Thyroid gland (tissue), 4 donors: ENCODE results near the gene GPR158. TPM values are rescaled to one million over a fixed set of nuclear protein-coding genes. Genes with fewer than 3 reads are reported as not detected.

Source experiments
- DNase-seq, 2 donors: peaks; one replicate each; pipeline ENCODE4 v3.0.0-alpha.2; 2019
- H3K27ac ChIP-seq, 3 donors: fragments of 200-600 bp; sonication (generic); 1 replicate in 2 of 3; 2 replicates in 1 of 3; pipeline ENCODE4 v1.5.1; 2016 to 2019; ENCODE audit warnings: mild to moderate bottlenecking in 1 of 3, moderate library complexity in 1 of 3
- H3K27me3 ChIP-seq: fragments of 200-600 bp; sonication (generic); one replicate; pipeline ENCODE4 v1.5.1; 2019
- H3K36me3 ChIP-seq, 2 donors: fragments of 200-600 bp; sonication (generic); one replicate each; pipeline ENCODE4 v1.5.1; 2016 to 2019
- H3K4me1 ChIP-seq, 2 donors: fragments of 200-600 bp; sonication (generic); one replicate each; pipeline ENCODE4 v1.5.1; 2017 to 2019
- H3K4me3 ChIP-seq, 3 donors: fragments of 200-600 bp; sonication (generic); replicated peaks in 1 of 3; 1 replicate in 2 of 3; 2 replicates in 1 of 3; pipeline ENCODE4 v1.5.1; 2016; ENCODE audit warnings: mild to moderate bottlenecking in 1 of 3
- H3K9me3 ChIP-seq: fragments of 200-600 bp; sonication (generic); one replicate; pipeline ENCODE4 v1.5.1; 2017
- POLR2A ChIP-seq, 2 donors: fragments of 450-650 bp; IDR thresholded peaks; one replicate each; pipeline ENCODE4 v1.6.1; 2017; ENCODE audit warnings: antibody characterized with exemption in 2 of 2, mild to moderate bottlenecking in 2 of 2, moderate library complexity in 1 of 2
- WGBS, 2 donors: methylation state at CpG; one replicate each; pipeline ENCODE4 v1.1.5; 2017; 5-methylcytosine and 5-hydroxymethylcytosine counted together
- intact Hi-C: fragments of 100-400 bp; cut with DNase I; formaldehyde crosslinking; loops from one replicate; pipeline ENCODE4 v1.15.1; 2023
- total RNA-seq, 4 donors: library from RNA; depleted of rRNA; stranded (reverse); fragments of >200 nt; gene quantifications; one replicate each; pipeline ENCODE4 v1.2.3, GENCODE V29; 2016
- TF ChIP-seq, protein P1 (sequence below), 6 experiments: fragments of 200-600 bp in 3 of 6; fragments of 450-650 bp in 3 of 6; sonication (generic) in 3 of 6; IDR thresholded peaks; one replicate each; pipeline ENCODE4 v1.5.1; 2016 to 2019; ENCODE audit warnings: antibody characterized with exemption in 6 of 6, mild to moderate bottlenecking in 2 of 6, inconsistent platforms in 1 of 6, moderate library complexity in 1 of 6

Gene GPR158
- total RNA-seq, 4 donors from 2014 or later = 0.13 to 1.9 (median 1.2) TPM

DNA sequence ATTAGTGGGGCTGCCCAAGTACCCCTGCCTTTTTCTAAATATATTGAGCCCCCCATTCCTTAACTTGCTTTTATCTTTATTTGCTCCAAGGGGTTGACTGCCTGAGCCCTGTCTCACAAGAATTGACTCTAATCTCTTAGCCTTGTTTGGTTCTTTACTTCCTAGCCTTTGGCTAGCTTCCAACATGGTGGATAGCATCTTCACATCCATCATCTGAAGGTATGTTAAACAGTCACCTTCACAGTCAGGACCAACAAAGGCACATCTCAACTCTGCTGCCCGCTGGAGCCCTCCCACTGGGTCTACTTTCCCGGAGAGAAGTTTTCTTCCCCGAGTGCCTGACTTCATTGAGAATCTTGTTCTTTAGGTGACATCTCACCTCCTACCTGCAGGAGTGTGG is 329.5 kb downstream of the GPR158 start:
- no peak for DNase-seq
- H3K4me3 ChIP-seq = no peak overlapping the region
- intact Hi-C loops = no loop called here
- H3K36me3 ChIP-seq = no peaks in the 10 kb centered on the region
- H3K9me3 ChIP-seq = no peaks in the 10 kb centered on the region
- 70 to 86% methylated on average over 3 of the region's 3 CpGs for WGBS, 2 donors
- no peaks in the 10 kb centered on the region for H3K4me1 ChIP-seq
- H3K27me3 ChIP-seq = no peaks in the 10 kb centered on the region
- no peak overlapping the region for H3K27ac ChIP-seq
- TF ChIP-seq POLR2A (IDR thresholded peaks at IDR 0.05) = no peak
- TF ChIP-seq, protein P1, sequence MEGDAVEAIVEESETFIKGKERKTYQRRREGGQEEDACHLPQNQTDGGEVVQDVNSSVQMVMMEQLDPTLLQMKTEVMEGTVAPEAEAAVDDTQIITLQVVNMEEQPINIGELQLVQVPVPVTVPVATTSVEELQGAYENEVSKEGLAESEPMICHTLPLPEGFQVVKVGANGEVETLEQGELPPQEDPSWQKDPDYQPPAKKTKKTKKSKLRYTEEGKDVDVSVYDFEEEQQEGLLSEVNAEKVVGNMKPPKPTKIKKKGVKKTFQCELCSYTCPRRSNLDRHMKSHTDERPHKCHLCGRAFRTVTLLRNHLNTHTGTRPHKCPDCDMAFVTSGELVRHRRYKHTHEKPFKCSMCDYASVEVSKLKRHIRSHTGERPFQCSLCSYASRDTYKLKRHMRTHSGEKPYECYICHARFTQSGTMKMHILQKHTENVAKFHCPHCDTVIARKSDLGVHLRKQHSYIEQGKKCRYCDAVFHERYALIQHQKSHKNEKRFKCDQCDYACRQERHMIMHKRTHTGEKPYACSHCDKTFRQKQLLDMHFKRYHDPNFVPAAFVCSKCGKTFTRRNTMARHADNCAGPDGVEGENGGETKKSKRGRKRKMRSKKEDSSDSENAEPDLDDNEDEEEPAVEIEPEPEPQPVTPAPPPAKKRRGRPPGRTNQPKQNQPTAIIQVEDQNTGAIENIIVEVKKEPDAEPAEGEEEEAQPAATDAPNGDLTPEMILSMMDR (IDR thresholded peaks at IDR 0.05) = no peak

DNA sequence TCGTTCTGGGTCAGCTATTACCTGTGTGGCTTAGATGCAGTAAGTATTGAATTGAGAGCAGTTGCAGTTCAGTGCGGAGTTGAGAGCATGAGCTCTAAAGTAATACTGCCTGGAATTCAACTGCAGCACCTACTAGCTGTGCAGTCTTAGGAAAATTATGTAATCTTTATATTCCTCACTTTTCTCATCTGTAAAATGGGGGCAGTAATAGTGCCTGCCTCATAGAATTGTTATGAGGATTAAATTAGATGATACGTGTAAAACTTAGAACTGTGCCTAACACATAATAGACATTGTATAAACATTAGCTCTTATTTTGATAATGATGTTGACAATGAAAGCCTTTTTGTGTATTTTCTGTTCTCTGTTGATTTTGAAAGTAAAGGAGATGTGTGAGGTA is 330.0 kb downstream of the GPR158 start:
- Histone ChIP-seq H3K27ac (no peak overlapping the region), H3K27me3 (no peaks in the 10 kb centered on the region), H3K4me3 (no peak overlapping the region), H3K9me3 (no peaks in the 10 kb centered on the region), H3K4me1 (no peaks in the 10 kb centered on the region), H3K36me3 (no peaks in the 10 kb centered on the region)
- 91% methylated on average over 3 of the region's 3 CpGs for WGBS, 2 donors
- intact Hi-C loops = no loop called here
- no peak for DNase-seq
- TF ChIP-seq, protein P1 (IDR thresholded peaks at IDR 0.05) = no peak
- TF ChIP-seq POLR2A (IDR thresholded peaks at IDR 0.05) = no peak

DNA sequence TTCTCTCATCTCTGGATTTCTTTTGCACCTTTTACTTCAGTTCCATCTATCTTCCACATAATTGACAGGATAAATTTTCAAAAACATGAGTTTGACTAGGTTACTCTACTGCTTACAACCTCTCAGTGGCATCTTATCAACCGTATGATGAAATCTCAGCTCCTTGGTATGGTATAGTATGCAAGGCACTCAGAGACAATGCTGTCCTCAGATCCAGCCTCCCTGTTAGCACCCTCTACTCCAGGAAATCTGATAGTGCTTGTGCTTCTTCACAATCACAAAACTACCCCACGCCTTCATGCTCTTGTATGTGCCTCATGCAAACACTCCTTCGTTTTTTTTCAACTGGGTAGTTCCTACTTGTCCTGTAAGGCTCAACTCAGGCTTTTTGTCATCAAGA is 330.7 kb downstream of the GPR158 start:
- DNase-seq = no peak
- Histone ChIP-seq H3K9me3 (no peaks in the 10 kb centered on the region), H3K4me3 (no peak overlapping the region), H3K36me3 (no peaks in the 10 kb centered on the region), H3K27ac (no peak overlapping the region), H3K4me1 (no peaks in the 10 kb centered on the region), H3K27me3 (no peaks in the 10 kb centered on the region)
- WGBS, 2 donors = 71 to 85% methylated on average over 3 of the region's 3 CpGs
- intact Hi-C loops = no loop called here
- TF ChIP-seq, protein P1 (IDR thresholded peaks at IDR 0.05) = no peak
- TF ChIP-seq POLR2A (IDR thresholded peaks at IDR 0.05) = no peak

DNA sequence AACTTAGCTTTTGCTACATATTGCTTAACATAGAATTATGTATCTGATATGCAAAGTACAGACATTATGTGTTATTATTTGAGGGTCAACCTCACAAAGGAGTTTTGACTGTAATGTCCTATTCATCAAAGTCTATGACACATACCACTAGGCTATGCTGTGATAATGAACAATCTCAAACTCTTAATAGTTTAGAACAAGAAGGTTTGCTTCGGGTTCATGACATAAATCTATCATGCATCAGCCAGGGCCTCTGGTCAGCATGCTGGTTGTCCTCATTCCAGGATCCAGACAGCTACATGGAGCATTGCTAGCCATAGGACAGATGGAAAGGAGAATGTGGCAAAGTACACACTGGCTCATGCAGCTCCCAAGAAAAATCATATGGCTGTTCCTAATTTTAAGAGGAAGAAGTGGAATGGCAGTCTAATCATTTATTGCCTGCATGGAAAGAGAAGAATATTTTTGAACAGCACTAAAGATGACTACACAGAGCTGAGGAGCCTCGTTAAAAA is 332.1 kb downstream of the GPR158 start:
- 71 to 72% methylated on average over 2 of the region's 2 CpGs for WGBS, 2 donors
- no peak for TF ChIP-seq POLR2A (IDR thresholded peaks at IDR 0.05)
- TF ChIP-seq, protein P1 (IDR thresholded peaks at IDR 0.05) = no peak
- H3K27ac ChIP-seq = no peak overlapping the region
- no peaks in the 10 kb centered on the region for H3K27me3 ChIP-seq
- DNase-seq = no peak
- H3K36me3 ChIP-seq = no peaks in the 10 kb centered on the region
- H3K9me3 ChIP-seq = no peaks in the 10 kb centered on the region
- H3K4me1 ChIP-seq = no peaks in the 10 kb centered on the region
- H3K4me3 ChIP-seq = no peak overlapping the region
- intact Hi-C loops = no loop called here

DNA sequence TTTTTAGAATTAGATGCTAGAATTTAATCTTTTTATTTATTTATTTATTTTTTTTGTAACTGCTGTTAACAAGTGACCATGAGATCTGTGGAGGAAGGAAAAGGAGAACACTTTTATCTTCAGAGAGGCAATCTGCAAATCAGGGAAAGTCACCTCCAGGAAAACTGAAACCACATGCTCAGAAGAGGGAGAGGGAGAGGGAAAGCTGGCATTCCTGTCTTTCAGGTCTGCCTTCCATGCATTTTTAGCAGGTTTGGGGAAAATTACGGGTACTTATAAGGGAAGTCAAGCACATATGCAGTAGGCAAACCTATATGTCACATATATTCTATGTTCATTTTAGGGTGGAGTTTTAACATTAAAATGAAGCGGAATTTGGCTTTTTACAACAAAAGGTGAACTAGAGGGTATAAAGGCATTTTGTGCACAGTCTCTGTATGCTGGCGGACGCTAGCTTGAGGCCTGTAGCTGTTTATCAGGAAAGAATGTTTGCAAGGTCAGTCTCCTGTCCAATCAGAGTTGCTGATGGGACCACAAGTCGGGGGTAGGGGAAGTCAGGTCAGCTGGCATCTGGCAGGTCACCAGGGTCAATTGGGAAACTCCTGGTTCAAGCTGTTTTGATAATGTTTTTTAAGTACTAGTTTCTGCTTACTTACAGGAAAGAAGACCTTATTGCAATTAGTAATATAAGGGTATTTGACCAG is 333.5 kb downstream of the GPR158 start:
- Histone ChIP-seq H3K36me3 (no peaks in the 10 kb centered on the region), H3K4me3 (no peak overlapping the region), H3K4me1 (no peaks in the 10 kb centered on the region), H3K27ac (no peak overlapping the region), H3K27me3 (no peaks in the 10 kb centered on the region), H3K9me3 (no peaks in the 10 kb centered on the region)
- TF ChIP-seq POLR2A (IDR thresholded peaks at IDR 0.05) = no peak
- TF ChIP-seq, protein P1 (IDR thresholded peaks at IDR 0.05) = no peak
- intact Hi-C loops = no loop called here
- DNase-seq = no peak
- 60 to 62% methylated on average over 5 of the region's 5 CpGs for WGBS, 2 donors
